RWPE1 (cell line): ENCODE measurements around the gene IRF9.

ENCODE experiments used
- CTCF ChIA-PET: fragments of 350-600 bp; sonication (Branson Sonifier 250); formaldehyde crosslinking; extraction: SDS; loops from one replicate; lab custom pipeline; 2021; lab: Yijun Ruan, JAX
- POLR2A ChIA-PET: fragments of 400-600 bp; formaldehyde crosslinking; extraction: SDS; loops from one replicate; lab custom pipeline; 2020; ENCODE audit warnings: antibody characterized with exemption; ENCODE audit not compliant: low non-redundant PET; lab: Yijun Ruan, JAX
- DNase-seq: peaks from one replicate; pipeline ENCODE4 v3.0.0; 2012; ENCODE audit warnings: low spot score
- H3K27ac ChIP-seq: fragments of 450-650 bp; 2 replicates; pipeline ENCODE4 v1.5.1; 2017
- CTCF ChIP-seq: fragments of 450-650 bp; conservative IDR thresholded peaks from 2 replicates; pipeline ENCODE4 v1.5.1; 2017; ENCODE audit warnings: low read depth, mild to moderate bottlenecking

IRF9 gene

GRCh38 chr14:24150061-24150460, 11.0 kb upstream of the IRF9 start:
- H3K27ac ChIP-seq: peak overlapping the region; percentile 28; the same call in 1 of the 2 replicates
- TF ChIP-seq CTCF: no peak
- POLR2A ChIA-PET: interaction anchor here (1.1 kb wide), 1 partner anchor 11 kb away, joined by 4 read pairs; the partner anchor contains the start of gene IRF9
- DNase-seq: no peak
- CTCF ChIA-PET: interaction anchor here (0.6 to 1.4 kb wide), 2 partner anchors 12 to 23 kb away, joined by 3 to 4 read pairs; partner anchors contain the start of gene IRF9

GRCh38 chr14:24150567-24150966, 10.5 kb upstream of the IRF9 start:
- no peak for TF ChIP-seq CTCF
- POLR2A ChIA-PET: no interaction called here
- H3K27ac ChIP-seq: peak overlapping the region; percentile 28; the same call in 1 of the 2 replicates
- no peak for DNase-seq
- CTCF ChIA-PET: interaction anchor here (1.4 to 1.9 kb wide), 2 partner anchors 10 to 11 kb away, joined by 4 to 9 read pairs; partner anchors contain the start of gene IRF9

- no peak for TF ChIP-seq CTCF
- ChIA-PET CTCF (interaction anchor here (1.9 kb wide), 1 partner anchor 10 kb away, joined by 9 read pairs; the partner anchor contains the start of gene IRF9), POLR2A (no interaction called here)
- no peak for DNase-seq
- peak overlapping the region; percentile 28; the same call in 1 of the 2 replicates for H3K27ac ChIP-seq
Measured at GRCh38 chr14:24150993-24151392, 10.1 kb upstream of the IRF9 start.

GRCh38 chr14:24151404-24152080, 9.5 kb upstream of the IRF9 start:
- DNase-seq: no peak
- TF ChIP-seq CTCF: no peak
- peak overlapping the region; percentile 28; the same call in 1 of the 2 replicates for H3K27ac ChIP-seq
- POLR2A ChIA-PET: no interaction called here
- CTCF ChIA-PET: interaction anchor here (0.6 to 1.9 kb wide), 2 partner anchors 9 to 22 kb away, joined by 3 to 9 read pairs; partner anchors contain the start of gene IRF9

- H3K27ac ChIP-seq: peak overlapping the region; percentile 6; the same call in 1 of the 2 replicates
- POLR2A ChIA-PET: no interaction called here
- no peak for DNase-seq
- CTCF ChIA-PET: interaction anchor here (0.6 kb wide), 2 partner anchors 14 to 27 kb away, joined by 3 read pairs; partner anchors contain the start of gene EMC9
- no peak for TF ChIP-seq CTCF
Measured at GRCh38 chr14:24155100-24155499, 6.0 kb upstream of the IRF9 start.

GRCh38 chr14:24156840-24157239, 4.2 kb upstream of the IRF9 start:
- ChIA-PET CTCF (interaction anchor here (0.6 kb wide), 1 partner anchor 103 kb away, joined by 3 read pairs; no protein-coding TSS in a partner anchor), POLR2A (no interaction called here)
- no peak for DNase-seq
- TF ChIP-seq CTCF: no peak
- H3K27ac ChIP-seq: peak overlapping the region; percentile 53
